GM18870 (cell line): ENCODE data around the gene KCND3.

ENCODE experiments used
- ATAC-seq: cut with Tn5 transposase; IDR thresholded peaks from one replicate; pipeline ENCODE4 v1.9.1; 2021; ENCODE audit warnings: moderate library complexity; ENCODE audit not compliant: unreplicated experiment

KCND3 gene

DNA sequence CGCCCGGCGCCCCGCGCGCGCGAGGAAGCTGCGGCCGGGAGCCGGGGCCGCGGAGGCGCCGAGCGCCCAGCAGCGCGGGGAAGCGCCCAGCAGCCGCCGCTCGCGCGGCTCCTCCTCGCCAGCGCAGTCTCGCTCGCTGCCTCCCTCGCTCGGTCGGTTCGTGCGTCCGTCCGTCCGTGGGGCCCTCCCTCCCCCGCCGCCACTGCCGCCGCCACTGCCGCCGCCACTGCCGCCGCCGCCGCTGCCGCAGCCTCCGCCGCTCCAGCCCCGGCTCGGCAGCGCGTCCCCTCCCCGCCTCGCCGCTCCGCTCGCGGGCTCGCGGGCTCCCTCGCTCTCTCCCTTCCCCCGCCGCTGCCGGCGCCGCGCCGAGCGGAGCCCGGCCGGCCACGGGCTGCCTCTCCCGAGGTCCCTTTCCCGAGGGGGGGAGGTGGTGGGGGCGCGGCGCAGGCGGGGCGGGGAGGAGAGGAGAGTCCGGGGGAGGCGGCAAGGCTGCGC, at the start of gene KCND3:
Gene KCND3, minus strand, starts transcription at position 138 of the 495 bp plus-strand sequence.
- no peak for ATAC-seq

DNA sequence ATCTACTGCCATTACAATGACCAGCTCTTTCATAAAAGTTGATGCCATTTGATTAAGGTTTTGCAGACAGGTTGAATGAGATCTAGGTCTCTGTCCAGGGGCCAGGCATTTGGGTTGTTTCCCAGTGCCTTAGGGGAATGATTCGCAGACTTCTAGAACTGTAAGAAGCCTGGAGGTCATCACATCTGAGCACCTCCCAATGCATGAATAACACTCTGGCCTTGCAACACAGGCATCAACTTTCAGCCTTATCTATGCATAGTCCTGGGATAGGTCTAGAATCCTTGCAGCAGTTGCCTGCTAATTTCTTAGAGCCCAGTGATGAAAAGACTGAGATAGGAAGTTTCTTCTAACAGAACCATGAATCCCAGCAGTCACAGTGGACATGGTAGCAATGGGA, 44.8 kb upstream of the KCND3 start:
- ATAC-seq, result no peak

DNA sequence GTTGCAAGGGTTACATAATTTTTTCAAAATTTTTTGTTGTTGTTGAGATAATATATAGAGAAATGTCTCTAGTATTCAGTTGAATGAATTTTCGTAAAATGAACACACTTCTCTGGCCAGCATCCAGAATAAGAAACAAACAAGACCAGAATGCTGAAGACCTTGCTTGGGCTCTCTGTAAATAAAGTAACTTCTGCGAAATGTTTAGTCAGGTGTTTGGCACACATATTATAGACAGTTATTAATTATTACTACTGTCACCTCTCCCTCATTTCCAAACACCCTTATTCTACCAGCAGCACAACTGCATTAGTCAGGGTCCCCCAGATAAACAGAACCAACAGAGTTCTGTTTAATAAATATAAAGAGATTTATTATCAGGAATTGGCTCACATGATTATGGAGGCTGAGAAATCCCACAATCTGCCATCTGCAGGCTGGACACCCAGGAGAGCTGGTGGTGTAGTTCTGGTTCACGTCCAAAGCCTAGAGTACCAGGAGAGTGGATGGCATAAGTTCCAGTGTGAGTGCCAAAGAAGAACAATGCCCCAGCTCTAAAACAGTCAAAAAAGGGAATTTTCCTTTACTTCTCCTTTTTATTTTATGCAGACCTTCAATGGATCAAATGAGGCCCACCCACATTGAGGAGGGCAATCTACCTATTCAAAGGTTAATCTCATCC, 44.1 kb upstream of the KCND3 start:
- ATAC-seq, result no peak

DNA sequence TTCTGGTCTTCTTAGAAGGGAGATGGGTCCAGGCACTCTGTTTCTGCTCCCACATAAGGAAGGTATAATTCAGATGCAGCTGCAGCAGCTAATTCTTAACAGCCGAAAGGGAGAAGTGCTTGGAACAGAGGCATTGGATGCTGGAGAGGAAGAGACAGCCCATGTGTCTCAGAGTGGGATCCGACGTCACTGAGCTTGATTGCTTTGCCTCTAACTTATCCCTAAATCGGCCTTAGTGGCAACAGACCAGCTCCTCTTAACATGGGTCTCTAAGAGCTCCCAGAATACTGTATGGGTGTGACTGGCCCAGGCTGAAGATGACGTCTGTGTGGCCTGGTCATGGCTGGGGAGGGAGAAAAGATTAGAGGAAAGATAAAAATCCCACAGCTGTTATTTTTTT, 40.7 kb upstream of the KCND3 start:
- no peak for ATAC-seq

DNA sequence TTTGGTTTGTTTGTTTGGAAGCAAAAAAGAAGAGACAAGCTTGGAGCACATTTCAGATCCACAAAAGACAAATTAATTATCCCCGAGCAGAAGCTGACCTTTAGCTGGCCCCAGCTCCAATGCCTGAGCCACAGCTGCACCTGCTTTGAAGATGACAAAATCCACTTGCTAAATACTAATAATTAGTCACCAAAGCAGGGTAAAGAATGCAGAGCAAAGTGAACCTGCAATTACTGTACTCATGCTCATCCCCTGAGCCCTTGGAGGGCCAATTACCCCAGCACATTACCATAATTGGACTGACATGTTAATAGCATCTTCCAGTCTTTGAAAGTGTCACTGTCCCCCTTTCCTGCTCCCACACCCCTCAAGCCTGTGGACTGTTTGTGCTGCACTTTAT, 38.2 kb upstream of the KCND3 start:
- no peak for ATAC-seq

DNA sequence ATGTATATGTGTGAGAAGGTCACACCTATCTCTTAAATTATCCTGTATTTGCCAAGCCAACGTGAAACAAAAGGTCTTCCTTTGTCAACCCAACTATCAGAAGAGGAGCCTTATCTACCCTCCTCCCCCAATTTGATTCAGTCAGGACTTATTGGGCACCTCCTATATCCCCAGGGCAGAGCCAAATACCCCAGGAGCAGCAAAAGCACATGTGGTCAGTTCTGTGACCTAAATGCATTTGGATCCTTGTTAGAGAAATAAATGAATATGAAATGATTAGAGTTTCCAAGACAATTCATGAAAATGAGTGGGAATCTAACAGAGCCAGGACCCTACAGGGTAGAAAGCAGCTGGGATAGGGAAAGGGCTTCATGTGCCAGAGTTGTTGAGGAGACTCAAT, 37.0 kb upstream of the KCND3 start:
- no peak for ATAC-seq

DNA sequence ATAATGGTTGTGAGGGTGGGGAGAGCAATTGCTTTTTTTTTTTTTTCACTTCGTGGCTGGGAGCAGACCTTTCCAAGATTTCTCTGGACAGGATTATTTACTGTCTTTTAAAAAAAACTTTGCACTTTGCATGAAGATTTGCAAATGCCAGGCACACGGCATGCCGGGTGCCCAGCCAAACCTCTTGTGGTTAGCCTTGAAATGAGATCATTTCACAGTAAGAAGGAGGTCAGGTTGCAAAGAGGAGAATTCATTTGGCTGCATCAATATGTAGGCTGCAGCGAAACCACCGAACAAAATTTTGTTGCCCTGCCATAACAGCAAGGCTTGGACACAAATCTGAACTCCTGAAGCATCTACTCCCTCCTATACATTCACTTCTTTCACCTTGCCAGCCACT, 36.5 kb upstream of the KCND3 start:
- no peak for ATAC-seq

DNA sequence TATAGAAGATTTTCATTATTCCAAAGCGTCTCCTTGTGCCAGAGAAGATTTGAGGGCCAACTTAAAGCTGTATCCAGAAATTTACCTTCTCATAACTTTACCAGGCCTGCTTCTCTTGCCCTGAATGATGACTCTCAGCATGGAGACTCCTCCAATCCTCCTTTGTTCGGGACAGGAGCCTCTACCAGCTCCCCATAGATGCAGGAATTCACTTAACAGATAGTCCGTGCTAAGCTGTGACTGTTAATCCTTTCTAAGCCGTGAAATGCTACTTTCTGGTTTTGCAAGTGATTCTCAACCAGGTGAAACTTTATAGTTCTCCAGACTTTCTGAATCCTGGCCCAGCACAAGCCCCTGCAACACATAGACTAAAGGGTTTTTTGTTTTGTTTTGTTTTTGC, 31.8 kb upstream of the KCND3 start:
- ATAC-seq, result no peak

DNA sequence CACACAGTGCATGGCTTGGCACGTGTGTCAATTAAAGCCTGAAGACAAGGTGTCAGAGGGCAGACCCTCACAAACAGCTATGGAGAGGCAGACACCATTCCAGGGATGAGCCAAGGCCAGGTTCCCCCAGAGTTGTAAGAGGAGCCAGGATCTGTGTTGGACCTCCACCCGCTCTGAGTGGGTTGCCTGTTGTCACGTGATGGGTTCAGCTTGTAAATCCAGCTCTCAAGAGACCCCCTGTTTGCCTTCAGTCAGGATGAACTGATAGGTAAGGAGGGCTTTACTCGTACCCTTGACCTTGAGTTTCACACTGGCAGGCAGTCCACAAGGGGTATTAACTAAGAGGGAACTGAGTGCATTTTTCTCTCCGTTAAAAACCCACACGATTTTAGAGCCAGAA, 27.7 kb upstream of the KCND3 start:
- no peak for ATAC-seq

DNA sequence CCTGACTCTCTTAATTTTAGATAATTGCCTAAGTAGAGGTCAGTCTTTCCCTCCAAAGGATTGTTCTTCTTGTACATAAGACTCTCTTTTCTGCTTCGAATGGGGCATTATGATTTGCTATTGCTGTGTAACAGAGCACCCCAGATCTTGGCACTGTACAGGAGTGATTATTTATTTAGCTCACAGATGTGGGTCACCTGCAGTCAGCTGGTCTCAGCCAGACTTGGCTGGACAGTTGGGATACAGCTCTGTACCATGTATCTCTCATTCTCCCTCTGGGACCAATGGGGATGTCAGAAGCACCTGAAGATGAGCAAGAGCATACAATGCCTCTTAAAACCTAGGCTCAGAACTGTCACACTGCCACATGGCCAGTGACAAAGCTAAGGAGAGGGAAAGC, 23.4 kb upstream of the KCND3 start:
- ATAC-seq, result no peak

DNA sequence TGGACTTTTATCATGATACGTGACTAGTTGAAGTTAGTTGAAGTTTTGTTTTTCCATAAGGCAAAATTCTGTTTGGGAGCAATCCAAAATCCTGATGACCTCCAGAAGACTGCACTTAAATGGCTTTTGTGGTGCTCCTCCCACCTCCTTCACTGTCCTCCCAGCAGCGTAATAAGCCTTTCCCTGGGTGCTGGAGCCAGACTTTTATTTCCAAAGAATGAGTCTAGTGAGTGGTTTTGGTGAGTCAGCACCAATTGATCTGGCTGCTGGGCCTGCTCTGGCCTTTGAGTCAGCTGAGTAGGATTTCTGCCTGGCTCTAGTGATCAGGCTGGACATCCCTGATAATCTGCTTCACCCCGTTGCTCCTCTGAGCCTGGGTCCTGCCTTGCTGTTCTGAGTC, 21.7 kb upstream of the KCND3 start:
- no peak for ATAC-seq

DNA sequence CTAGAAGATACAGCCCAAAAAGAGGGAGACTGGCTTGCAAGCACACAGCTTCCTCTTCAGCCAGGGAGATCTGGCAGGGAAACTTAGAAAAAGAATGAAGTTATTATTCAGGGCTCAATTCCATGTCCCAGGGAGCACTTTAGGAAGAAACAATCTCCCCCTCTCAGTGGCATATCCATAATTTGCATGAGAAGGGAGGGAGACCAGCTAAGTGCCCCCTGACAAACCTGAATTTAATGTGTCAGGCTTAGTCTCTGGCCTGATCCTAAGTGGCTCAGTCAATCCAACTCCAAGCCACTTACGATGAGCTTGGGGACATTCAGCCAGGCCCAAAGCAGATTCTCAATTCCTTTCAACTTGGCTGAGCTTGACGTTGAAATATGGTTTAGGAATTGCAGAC, 17.7 kb upstream of the KCND3 start:
- no peak for ATAC-seq

DNA sequence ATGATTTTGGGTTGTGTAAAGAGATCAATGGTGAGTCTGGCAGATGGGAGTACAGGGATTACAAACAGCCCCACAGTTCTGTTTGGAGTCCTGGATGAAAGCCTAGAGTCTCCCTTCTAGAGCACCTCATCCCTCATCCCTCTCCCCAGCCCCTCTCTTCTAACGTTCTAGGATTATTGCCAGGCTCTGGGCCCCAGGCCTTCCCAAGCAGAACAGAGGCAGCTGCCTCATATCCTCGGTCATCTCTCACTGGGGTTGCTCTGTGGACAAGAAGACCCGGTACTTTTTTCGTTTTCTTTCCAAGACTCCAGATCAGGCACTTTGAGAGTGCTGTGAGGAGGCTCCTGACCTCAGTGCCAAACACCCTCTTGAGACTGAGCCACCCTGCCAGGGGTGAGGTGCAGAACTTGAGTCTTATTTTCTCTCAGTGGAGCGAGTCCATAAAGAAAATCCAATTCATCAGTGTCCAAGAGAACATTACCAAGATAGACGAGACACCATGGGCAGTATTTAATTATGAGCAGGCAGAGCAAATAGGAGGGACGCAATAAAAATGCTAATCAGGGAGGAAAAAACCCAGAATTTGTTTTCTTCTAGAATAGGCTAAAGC, 17.1 kb upstream of the KCND3 start:
- ATAC-seq, result no peak

DNA sequence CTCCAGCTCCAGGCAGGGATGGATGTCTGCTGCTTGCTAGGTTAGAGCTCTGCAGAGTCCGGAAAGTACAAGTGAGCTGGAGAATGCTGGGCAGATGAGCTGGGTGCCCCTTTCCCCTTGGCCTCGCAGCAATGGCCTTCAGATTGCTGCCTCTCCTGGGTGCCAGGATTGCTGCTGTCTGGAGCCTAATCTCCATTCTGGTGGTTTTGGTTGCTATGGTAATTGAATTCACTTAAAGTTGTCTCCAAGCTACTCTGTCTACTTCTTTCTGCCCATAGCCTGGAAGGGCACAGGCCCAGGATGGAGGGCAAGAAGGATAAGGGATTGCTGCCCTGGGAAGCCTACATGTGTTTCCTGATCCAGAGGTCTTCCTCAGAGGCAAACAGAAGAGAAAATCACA, 14.6 kb upstream of the KCND3 start:
- ATAC-seq, result no peak

DNA sequence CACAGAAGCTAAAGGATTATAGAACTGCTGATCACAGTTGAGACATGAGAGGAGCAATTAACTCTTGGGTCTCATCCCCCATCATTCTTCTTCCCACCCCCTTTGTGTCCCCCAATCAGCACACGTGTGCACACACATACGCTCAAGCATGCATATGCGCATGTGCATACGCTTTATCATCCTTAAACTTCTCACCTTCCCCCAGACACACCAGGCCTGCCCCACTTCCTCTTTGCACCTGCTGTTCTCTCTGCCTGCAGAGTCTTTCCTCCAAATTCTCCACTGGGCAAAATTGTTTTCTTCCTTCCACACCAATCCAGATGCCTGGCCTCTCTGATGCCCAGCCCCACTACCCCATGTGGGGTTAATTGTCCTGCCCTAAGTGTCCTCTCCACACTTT, 13.0 kb upstream of the KCND3 start:
- no peak for ATAC-seq

DNA sequence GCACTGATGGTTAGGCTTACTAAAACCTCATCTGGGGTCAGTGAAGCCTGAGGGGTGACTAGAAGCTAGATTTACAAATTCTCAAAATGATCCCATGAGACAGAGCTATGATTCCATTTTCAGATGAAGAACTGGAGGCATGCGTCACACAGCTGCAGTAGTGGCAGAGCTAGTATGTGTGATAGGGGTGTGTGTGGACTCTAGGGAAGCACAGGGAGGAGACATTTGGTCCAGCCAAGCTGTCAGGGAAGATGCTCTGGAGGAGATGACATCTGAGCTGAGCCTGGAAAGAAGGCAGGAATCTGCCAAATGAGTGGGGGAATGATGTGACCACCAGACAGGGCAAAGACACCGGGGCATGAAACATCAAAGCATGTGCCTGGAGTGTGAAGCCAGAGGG, 12.0 kb upstream of the KCND3 start:
- ATAC-seq, result no peak

DNA sequence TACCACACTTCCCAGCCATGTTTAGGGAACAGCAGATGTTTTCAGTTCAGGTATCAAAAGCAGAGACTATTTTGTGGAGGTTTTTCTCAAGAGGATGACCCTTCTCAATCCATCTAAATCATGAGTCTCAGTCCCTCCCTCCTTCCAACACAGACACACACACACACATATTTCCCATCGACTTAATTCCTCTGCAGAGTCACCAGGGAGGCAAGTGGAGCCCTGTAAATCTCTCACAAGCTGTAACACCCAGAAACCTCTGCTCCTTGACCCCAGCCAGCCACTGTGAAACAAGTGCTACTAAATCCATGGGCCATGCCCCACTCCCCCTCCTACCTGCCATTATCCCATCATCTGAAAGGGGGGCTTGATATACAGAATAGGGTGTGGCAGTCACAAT, 10.6 kb upstream of the KCND3 start:
- ATAC-seq, result no peak

DNA sequence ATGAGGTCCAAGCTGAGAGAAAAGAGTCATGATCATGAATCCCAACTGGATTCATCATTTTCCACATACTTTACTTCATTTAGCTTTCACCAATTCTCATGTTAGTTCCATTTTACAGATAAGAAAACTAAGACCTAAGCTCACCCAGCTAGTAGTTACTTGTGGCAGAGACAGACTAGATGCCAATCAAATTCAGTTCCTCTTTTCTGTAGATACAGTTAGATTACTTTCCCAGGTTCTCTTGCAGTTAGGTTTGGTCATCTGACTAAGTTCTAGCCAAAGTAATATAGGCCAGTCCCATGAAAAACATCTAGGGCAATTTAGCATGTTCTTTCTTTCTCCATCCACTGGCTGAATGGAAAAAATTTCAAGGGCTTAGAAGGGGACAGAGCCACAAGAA, 8.9 kb upstream of the KCND3 start:
- ATAC-seq, result no peak

DNA sequence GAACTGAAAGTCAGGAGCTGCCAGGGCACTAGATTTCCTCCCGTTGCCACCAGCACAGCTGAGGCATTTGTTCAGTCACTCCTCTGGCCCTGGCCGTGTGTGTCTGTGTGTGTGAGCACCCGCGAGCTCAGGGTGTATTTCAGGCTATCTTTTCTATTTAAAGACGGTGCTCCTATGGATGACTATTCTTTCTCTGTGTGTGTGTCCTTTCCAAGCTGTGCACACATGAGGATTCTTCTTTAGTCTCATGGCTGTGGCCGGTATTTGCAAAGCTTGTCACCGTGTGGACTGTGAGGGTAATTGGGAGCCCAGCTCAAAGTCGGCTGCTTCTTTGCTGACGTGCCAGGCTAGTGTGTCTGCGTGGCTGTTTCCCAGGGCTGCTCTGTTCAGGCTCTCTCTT, 3.0 kb upstream of the KCND3 start:
- ATAC-seq, result no peak

DNA sequence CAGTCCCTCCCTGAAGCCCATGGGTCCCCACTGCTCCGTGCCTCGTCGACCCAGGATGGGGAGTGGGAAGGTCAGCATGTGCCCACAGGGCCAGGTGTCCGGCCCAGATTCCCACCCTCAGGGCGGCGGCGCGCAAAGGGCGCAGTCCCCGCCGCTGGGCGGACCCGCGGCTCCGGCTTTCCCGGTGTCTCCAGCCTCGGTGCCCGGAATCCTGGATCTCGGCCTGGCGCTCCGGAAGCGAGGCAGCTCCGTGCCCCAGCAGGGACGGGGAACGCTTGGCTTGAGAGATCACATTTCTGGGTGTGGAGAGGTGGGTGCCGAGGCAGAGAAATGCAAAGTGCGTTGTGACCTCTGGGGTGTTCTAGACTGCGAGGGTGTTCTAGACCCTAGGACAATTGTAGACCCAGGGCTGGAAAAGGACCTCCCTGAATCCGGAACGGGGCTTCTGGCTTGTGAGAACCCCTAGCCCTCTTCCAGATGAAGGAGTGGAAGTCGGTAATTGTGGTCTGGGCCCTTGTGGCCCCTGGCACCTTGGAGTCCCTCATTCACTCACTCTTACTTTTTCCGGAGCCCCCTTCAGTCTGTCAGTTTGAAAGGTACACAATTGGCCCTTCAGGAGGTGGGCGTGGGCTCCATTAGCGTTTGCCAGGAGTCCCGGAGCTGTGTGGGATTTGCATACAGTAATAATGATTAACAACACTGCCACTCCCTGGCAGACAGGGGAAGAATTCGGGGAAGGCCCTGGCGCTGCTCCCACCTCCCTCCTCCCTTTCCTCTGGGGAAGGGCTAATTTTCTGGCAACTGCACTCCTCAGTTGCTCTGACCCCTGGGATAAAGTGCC, 1.6 kb upstream of the KCND3 start:
- ATAC-seq, result no peak

DNA sequence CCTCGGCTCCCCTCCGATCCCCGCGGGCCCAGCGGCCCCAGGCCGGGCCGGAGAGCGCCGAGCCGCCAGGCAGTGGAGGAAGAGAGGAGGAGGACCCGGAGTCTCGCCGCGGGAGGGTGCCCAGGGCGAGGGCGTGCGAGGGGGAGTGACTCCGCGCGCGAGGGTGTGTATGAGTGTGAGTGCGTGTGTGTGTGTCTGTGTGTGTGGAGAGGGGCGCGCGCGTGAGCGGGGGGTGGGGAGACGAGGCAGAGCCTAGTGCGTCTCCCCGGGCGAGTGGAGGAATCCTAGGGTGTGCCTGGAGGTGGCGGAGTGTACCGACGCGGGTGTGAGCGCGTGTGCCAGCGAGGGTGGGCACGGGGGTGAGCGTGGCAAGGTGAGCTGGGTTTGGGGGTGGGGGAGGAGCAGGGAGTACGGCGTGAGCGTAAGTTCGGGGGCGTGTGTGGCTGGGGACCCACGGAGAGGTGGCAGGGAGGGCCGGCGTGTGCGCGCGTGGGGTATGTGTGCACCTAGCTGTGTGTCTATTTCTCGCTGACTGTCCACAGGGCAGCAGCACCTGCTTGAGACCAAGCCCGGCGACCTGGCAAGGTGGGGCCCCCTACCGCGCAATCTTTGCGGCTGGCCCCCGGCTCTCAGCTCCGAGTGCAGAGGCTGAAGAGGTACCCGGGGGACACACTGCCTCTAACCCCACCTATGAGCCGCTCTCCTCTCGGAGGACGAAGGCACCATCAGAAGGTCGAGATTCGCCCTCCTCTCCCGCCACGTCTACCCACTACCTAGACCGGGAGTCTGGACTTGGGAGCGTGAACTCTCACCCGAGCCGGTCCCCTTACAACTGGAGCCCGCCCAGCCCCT, 784 bp upstream of the KCND3 start:
- ATAC-seq, result no peak
